Activated CD8-positive, alpha-beta memory T cell treated with anti-CD3 and anti-CD28 coated beads for 1 hour (primary cell): ENCODE measurements around the gene TNNT2.

Experiments used
- DNase-seq, 2 donors: peaks; one replicate each; pipeline ENCODE4 v3.0.0-alpha.2; 2020; ENCODE audit warnings: low read depth in 1 of 2; ENCODE audit errors: extremely low read depth in 1 of 2

The TNNT2 gene

GRCh38 chr1:201403359-201403758, 25.9 kb upstream of the TNNT2 start:
- DNase-seq, result no peak

- no peak for DNase-seq
Measured at GRCh38 chr1:201401700-201402099, 24.2 kb upstream of the TNNT2 start.

DNA sequence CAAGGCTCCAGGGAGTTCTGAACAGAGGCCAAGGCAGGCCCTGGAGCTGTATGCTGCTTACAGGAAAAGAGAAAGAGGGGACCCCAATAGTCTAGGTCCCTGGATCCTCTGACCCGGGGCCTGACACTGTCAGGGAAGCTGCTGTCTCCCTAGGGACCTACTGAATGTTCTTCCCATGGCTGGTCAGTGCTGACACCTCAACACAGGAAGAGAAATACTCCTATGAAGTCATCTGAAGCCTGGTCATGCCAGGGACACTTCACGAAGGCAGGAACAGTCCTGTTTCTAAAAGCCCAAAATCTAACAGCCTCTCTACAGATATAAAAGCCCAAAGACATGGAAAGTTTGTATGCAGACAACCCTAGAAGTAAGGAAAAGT, 23.4 kb upstream of the TNNT2 start:
- no peak for DNase-seq

GRCh38 chr1:201400212-201400851, 22.9 kb upstream of the TNNT2 start:
- DNase-seq, result no peak

DNA sequence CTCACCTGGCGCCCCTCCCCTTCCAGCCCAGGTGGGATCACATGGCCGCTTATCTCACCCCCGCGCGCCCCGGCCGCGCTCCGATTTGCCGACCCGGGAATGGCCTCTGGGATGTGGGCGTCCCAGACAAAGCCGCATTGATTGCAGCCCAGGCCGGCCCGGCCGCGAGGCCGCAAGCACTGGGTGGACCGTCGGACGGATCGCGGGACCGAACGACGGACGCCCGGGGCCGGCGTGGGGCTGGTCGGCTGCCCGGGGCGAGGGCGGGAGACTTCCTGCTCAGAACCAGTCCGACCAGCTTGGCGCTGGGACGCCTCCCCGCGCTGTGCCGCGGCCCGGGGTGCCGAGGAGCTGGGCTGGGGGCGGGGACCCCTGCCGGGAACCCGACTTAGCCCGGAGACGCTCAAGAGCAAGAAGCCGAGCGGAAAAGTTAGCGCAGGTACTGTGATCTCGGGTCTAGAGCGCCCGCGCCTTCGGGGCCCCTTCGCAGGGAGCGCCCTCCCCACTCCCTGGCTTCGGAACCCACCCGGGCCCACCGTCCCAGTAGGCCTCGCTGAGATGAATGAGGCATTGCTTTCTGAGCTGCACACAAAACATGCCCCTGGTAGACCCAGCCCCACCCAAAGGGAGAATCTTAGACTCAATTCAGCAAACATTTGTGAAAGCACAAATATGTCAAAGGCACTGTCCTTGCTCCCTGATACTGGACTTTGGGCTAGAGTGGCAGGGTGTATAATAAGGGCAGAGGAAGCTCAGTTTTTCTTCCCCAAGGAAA, 22.1 kb upstream of the TNNT2 start:
- no peak for DNase-seq

DNA sequence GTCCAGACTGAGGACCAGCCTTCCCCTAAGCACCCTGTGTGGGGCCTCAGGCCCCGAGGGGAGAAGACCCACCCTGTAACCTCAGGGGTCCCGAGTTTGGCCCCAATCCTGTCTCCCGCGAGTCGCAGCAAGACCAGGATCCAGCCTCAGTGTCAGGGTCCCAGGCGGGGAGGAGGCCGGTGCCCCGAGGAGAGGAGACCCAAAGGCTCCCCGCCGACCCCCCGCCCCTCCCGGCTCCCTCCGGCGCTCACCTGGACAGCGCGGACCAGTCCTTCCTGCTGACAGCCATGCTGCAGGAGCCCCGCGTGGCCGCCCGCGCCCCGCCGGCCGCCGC, 21.5 kb upstream of the TNNT2 start, which contains the start of gene LAD1:
Gene LAD1 (minus strand): TSS at position 307 of the 334 bp plus-strand sequence. CDS start 18 bp downstream, at position 289.
- no peak for DNase-seq

DNA sequence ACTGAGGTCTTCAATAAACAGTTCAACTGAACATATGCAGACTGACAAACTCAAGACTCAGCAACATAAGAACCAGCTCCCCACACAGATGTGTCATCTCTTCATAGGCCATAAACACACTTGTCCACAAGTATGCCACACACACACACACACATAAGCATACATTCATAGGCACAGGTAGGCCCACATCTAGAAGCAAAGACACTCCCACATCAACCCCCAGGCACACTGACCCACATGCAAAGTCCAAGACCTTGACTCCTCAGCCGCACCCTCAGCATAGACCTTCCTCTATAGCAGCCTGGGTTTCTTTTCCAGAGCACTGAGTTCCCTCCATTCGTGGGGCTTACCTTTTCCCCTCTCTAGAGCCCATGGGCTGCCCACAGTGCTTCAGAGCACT, 20.2 kb upstream of the TNNT2 start:
- DNase-seq, result no peak

DNA sequence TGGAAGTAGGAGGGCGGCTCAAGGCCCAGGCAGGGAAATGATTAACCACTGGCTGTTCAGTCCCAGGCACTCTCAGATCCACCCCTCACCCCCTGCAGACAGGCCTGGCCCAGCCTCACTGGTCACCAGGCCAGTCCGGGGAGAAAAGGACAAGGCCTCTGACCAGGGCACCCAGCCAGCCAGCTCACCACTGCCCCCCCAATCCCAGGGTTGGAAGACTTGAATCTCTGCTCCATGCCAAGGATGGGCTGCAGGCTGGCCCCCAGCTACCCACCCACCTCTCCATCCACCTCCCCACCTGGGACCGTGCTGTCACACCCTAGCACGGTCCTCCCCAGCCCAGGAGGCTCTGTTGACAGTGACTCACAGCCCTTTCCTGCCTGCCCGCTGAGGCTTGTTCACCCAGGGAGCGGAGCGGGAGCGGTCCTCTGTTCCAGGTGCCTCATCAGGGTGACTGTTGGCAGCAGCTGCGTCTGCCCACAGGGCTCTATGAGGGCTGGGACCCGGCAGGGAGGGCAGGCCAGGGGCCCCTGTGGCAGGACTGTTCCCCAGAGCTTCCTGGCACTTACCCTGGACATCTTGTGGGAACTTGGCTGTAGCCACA, 19.5 kb upstream of the TNNT2 start:
- DNase-seq, result no peak

DNA sequence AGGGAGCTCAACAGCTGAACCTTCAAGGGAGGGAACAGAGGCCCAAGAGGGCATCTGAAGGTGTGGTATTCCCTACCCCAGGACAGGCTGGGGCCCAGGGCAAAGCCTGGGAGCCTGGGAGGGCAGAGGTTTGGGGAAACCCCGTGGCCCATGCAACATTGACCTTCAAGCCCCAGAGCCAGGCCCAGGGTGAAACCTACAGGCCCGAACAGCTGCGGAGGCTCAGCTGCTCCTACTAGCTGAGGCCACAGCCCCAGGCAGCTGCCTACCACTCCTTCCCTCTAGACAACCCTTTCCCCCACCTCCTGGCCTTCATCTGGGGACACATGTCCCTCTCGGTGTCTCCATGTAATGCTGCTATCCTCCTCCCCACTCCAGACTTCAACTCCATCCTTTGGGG, 18.5 kb upstream of the TNNT2 start:
- DNase-seq, result no peak

DNA sequence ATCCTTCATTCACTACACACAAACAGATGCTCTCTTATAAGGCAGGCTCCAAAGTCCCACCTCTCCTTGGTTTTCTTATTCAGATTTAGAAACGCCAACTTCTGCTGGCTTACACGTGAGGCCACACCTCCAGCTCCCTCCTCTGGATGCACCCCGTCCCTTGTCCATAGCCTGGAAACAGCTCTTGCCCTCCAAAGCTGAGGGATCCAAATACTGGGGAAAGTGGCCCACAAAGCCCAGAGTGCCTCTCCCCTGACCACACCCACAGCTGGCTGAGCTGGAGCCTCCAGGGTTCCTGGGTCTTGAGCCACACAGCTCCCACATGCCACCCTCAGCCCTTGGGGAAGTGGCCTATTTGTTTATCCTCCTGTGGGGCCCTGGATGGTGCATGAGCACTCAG, 17.1 kb upstream of the TNNT2 start:
- no peak for DNase-seq

GRCh38 chr1:201393076-201393475, 15.6 kb upstream of the TNNT2 start:
- no peak for DNase-seq

DNA sequence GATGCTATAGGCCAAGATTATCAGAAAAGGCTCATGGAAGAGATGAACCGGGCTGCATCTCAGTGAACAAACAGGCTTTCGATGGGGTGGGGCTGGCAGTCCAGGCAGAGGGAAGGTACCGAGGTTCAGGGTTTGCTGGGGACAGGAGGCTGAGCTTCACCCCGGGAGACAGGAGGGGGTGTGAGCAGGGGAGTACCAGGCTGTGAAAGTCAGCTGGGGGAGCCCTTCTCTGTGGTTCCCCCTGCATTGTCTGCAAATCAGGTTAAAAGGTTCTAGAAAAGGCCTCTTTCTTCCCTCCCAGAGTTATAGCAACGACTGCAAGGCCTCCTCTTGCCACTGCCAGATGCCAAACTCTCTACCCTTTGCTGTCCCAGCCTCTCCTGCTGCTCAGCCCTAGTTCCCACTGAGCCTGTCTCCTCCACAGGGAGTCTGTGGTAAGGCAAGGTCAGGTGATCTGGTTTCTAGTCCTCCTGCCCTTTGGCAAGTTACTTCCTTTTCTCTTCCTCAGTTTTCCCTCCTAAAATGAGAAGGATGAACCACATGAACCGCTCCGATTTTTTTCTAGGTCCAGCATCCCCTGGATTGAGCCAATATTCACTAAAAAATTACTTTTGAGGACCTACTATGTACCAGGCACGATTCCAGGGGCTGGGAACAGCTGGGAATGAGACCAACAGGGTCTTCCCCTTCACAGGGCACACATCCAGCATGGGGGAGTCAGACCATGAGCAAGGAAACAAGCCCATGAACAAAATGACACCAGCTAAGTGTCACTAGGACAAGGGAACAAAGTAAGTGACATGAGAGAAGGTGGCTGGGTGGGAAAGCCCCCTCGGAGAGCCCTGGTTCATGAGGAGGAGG, 14.4 kb upstream of the TNNT2 start:
- no peak for DNase-seq

GRCh38 chr1:201391225-201391624, 13.7 kb upstream of the TNNT2 start:
- DNase-seq, result no peak

DNA sequence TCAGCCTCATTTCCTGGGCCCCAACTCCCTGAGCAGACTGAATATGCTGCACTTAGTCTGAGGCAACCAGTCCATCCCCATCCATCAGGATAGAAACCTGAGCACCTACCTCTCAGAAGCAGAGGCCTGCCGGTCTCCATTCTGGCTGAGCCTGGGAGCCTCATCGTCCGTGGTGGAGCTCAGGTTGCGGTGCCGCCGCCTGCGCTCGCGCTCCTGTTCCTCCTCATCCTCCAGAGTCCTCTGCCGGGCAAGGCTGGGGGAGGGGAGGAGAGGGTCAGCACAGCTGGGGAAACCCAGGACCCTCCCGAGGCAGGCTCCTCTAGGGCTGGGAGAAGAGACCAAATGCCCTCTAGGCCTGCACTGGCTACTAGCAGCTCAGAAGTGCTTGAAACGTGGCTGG, 11.6 kb upstream of the TNNT2 start:
- no peak for DNase-seq

DNA sequence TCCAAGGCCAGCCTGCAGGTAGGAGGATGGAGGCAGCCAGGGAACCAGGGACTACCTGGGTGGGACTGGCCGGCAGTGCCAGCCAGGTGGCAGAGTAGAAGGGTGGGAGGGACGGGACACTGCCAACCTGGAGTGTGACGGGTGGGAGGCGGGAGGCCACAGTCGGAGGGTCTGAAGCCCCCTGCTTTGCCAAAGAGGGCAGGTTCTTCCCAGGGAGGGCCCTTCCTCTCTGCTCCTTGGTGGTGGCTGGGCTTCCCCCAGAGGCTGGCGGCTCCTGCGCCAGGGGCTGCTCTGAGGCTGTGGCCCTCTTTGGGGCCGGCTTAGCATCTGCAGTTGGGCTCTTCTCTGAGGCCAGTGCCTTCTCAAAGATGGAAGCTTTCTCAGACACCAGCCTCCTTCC, 8.7 kb upstream of the TNNT2 start:
- no peak for DNase-seq

GRCh38 chr1:201385299-201385891, 7.9 kb upstream of the TNNT2 start:
- peak in 1 of 2 donors; percentile 16 for DNase-seq

DNA sequence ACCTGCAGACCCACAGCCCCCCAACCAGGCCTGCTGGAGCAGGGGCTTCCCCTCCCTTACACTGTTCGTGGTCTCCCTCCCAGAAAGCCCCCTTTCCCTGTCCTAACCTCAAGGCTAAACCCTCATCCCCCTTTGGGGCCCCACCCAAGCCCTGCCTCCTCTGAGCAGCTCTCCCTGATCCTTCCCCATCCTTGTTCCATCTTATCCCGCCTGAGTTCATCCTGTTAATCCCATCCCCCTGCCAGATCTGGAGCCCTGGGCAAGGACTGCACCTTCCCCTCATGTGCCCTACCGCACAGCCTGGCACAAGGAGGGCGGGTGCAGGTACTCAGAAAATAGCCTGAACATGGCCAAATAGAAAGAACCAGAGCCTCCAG, 6.9 kb upstream of the TNNT2 start:
- DNase-seq, result no peak

GRCh38 chr1:201383647-201384405, 6.3 kb upstream of the TNNT2 start:
- DNase-seq, result no peak

DNA sequence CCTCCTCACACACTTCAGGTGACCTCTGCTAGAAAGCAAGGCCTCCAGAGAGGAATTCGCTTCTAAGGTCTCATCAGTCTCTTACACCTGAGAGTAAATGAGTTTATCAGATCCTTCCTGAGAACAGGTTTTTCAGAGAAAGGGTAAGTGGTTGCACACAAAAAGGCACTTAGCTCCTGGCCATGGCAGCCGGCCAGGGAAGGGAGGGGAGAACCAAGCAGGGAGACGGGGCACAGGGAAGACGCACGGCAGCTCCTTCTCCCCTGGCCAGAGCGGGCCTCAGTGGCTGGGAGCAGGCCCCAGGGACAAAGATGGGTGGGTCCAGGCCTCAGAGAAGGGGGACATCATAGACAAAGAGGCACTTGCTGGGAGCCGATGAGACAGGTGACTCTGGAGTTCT, 3.6 kb upstream of the TNNT2 start:
- no peak for DNase-seq

DNA sequence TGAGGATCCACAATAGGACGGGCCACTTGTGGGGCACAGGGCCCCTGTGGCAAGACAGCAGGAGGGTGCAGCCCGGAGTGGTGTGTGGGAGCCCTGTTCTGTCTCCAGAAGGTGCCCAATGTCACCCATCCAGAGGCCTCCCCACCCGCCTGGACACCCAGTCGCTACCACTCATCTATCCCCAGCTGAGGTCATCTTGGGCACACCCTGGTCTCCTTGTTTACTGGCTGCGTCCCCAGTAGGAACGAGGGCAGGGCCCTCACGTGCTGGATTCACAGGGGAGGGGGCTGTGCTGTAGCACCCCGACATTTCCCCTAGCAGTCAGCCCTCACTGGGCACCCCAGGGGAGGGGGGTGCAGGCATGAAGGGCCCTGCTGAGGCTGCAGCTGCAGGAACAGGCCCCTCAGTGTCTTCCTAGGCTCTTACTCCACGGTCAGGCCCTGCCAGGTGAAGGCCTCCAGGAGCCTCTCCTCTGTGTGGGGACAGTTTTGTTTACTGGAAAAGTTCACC, 2.3 kb upstream of the TNNT2 start:
- DNase-seq, result no peak
